C4-2B (cell line): ENCODE data around the gene UBL4A.

Experiments
- ZFX ChIP-seq: fragments of 450-650 bp; IDR thresholded peaks from 2 replicates; pipeline ENCODE4 v1.6.1; 2017
- TF ChIP-seq, protein P1 (sequence below): fragments of 450-650 bp; conservative IDR thresholded peaks from 2 replicates; pipeline ENCODE4 v1.5.1; 2017; ENCODE audit warnings: mild to moderate bottlenecking

- TF ChIP-seq ZFX = no peak
- TF ChIP-seq, protein P1, sequence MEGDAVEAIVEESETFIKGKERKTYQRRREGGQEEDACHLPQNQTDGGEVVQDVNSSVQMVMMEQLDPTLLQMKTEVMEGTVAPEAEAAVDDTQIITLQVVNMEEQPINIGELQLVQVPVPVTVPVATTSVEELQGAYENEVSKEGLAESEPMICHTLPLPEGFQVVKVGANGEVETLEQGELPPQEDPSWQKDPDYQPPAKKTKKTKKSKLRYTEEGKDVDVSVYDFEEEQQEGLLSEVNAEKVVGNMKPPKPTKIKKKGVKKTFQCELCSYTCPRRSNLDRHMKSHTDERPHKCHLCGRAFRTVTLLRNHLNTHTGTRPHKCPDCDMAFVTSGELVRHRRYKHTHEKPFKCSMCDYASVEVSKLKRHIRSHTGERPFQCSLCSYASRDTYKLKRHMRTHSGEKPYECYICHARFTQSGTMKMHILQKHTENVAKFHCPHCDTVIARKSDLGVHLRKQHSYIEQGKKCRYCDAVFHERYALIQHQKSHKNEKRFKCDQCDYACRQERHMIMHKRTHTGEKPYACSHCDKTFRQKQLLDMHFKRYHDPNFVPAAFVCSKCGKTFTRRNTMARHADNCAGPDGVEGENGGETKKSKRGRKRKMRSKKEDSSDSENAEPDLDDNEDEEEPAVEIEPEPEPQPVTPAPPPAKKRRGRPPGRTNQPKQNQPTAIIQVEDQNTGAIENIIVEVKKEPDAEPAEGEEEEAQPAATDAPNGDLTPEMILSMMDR = no peak
Observed at GRCh38 chrX:154508384-154508745, 21.9 kb upstream of the UBL4A start.
